Inflammatory macrophage treated with lipopolysaccharide for 1 hour (primary cell): ENCODE results near the gene OLFML2A.
"Not testable (repeated sequence)": the region's sequence is repeated elsewhere in the genome, so short reads cannot be mapped to it uniquely, and the experiment has no call there.

Source experiments
- DNase-seq, 2 donors: peaks; one replicate each; pipeline ENCODE4 v3.0.0-alpha.2; 2020 to 2022

The OLFML2A gene

DNA sequence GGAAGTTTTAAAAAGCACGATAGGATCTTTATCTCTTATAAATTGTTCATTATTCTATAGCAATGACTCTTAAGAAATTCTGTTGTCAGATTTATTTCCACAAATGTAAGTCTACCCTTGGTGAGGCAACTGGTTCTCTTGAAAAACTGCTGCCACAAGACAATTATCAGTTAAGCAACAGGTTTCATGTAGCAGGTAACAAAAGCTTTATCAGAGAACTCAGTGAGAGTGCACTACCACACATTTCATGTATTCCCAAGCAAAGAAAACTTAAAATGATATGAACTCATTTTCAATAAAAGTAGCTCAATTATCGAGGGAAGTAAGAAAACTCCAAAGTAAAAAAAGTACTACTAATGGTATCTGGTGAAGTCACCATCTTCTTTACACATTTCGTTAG, 15.2 kb upstream of the OLFML2A start:
- no peak for DNase-seq

GRCh38 chr9:124762633-124763032, 14.3 kb upstream of the OLFML2A start:
- no peak for DNase-seq

- DNase-seq, result peak in 1 of 2 donors; percentile 18
These were observed 12.0 kb upstream of the OLFML2A start for GRCh38 chr9:124764774-124765438.

GRCh38 chr9:124765439-124765835, 11.5 kb upstream of the OLFML2A start:
- DNase-seq, result no peak

DNA sequence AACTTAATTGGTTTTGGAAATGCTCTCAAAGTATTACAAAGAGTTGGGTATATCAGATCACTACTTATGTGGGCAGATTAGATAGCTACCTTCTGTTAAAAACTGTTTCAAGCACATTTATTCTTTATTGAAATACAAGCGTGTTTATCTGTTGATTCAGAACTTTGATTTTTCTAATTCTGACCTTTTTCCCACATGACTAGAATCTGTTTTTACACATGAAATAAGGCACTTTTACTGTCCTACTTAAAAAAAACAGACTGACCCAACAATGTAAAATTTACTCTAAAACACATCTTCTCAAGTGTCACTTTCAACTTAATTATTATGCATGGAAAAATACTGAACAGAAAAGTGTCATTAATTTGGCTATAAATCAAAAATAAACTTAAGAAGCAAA, 10.6 kb upstream of the OLFML2A start:
- DNase-seq, result no peak

- peak in 1 of 2 donors; percentile 25 for DNase-seq
These were observed 9.9 kb upstream of the OLFML2A start for GRCh38 chr9:124766815-124767554.

DNA sequence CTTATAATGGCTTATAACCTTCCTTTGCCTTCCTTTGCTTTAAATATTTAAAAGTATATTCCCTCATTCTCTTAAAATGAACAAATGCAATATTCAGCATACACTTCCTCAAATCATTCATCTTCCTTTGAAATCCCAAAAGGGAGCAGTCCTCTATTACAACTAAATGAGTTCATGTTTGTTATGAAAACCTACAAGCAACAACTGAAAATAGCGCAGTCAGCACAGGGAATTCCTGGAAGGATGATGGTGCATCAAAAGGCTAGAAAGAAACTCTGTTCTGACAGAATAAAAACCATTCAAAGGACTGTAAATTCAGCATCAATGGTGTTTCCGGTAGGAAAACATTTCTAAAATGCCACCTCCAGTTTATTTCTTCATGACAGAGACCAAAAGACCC, 9.1 kb upstream of the OLFML2A start:
- peak; percentile 11 to 20 for DNase-seq

DNA sequence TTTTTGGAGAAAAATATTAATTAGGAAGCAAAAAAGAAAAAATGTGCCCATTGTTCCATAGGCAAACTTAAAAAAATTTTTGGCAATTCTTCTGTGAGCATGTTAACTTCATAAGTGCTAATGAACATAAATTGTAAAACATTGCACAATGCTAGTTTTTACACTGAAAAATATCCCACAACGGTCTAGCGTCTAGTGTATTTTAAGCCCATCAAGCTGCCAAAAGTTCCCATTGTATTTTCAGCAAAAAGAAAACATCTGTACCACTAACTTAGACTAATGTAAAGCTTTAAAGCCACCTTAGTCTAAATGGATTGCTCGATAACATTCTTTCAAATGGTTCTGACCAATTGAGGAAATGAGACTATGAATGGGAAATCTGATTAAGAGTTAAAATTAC, 8.6 kb upstream of the OLFML2A start:
- DNase-seq, result no peak

GRCh38 chr9:124768750-124769548, 8.0 kb upstream of the OLFML2A start:
- no peak for DNase-seq

- no peak for DNase-seq
These were observed 7.2 kb upstream of the OLFML2A start for GRCh38 chr9:124769549-124770358.

- peak in 1 of 2 donors; percentile 10 for DNase-seq
These were observed 6.4 kb upstream of the OLFML2A start for GRCh38 chr9:124770359-124771020.

GRCh38 chr9:124771021-124771866, 5.7 kb upstream of the OLFML2A start, which contains the start of gene NR6A1:
TSS of gene NR6A1 (minus strand) at chr9:124771311.
- peak; percentile 95 to 98 for DNase-seq

GRCh38 chr9:124771867-124772679, 4.9 kb upstream of the OLFML2A start:
- peak; percentile 40 to 73 for DNase-seq

DNA sequence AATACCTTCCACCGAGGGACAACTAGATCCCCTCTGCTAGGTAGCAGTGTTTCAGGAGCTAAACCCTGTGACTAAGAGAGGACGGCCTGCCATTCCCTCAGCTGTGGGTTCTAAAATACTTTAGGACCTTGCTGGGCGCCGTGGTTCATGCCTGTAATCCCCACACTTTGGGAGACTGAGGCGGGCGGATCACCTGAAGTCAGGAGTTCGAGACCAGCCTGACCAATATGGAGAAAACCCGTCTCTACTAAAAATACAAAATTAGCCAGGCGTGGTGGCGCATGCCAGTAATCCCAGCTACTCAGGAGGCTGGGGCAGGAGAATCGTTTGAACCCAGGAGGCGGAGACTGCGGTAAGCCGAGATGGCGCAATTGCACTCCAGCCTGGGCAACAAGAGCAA, 4.1 kb upstream of the OLFML2A start:
- DNase-seq, result not testable (repeated sequence)

DNA sequence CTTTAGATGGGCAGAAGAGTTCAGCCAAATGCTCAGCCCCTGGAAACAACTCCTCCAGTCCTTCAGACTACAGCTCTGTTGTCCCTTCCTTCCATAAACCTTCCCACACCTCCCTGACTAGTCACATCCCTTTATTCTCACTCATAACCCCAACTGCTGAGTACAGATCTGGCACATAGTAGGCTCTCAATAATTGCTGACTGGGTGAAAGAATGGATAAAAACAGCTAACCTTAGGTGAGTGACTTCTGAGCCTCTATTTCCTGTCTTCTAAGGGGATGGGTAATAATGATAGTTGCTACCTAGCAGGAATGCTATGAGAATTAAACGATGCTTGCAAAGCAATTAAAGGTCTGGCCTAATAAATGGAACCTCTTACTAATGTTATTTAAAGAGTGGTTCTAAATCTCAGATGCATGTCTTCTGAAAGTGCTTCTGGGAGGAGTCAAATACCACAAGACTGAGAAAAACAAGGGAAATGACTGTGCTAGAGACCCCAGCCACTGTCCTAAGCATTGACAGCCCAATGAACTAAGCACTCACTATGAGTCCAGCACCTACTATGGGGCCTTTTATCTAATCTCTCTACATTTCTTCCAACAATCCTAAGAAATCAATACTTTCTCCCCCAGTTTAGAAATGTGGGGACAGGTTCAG, 3.3 kb upstream of the OLFML2A start:
- DNase-seq, result no peak

GRCh38 chr9:124774129-124774978, 2.6 kb upstream of the OLFML2A start:
- DNase-seq, result peak; percentile 63 to 96

DNA sequence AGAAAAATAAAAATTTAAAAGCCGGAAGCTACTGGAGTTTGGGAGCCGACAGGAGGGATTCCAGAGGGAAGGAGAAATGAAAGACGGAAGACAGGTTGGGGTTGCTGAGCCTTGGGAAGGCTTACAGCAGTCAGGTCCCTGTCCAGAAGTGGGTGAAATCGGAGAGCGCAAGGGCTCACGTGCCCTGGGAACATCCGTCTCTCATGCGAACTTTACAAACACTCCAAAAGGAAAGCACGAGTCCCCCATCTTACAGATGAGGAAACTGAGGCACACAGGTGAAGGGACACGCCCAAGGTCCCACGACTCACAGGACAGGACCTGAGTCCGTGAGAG, 347 bp upstream of the OLFML2A start:
- no peak for DNase-seq

GRCh38 chr9:124778575-124779367, 1.8 kb downstream of the OLFML2A start:
- DNase-seq, result no peak
